NCI-H2107 treated with DMSO at 0.1 percent for 48 hours (cell line): ENCODE measurements around the gene SALL3.

Source experiments
- DNase-seq: peaks from one replicate; lab custom pipeline; 2025; ENCODE audit not compliant: unreplicated experiment; lab: John Stamatoyannopoulos, UW

Gene SALL3

GRCh38 chr18:78965260-78965659, 14.4 kb upstream of the SALL3 start:
- DNase-seq = no peak

- no peak for DNase-seq
Observed at GRCh38 chr18:78965917-78966792, 13.5 kb upstream of the SALL3 start.

DNA sequence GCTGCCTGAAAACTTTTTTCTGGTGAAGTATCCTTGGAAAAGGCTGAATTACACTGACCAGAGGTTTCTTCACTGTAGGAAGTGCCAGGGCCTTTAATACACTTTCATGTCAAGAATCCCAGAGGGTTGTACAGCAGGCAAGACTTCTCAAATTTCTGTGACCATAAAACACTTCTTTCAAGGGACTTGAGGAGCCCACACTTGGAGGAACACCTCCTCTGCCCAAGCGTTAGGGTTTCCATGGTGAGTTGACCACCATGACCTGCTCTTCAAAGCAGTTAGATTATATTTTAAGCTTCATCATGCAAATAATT, 12.9 kb upstream of the SALL3 start:
- DNase-seq = no peak

DNA sequence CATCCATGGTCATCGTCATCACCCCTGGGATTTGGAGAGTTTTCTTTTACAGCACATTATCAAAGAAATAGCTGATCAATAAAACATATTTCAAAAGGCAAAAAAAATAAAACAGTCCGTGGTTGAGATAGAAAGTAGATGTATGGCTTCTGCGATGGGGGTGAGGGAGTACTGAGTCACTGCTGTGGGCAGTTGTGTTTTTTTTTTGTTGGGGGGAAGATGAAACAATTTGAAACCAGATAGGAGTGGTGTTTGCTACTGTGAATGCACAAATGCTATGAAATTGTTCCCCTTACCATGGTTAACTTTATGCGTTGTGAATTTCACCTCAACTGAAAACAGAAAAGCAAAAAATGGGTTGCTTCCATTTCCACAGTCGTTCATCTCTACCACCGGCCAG, 11.9 kb upstream of the SALL3 start:
- DNase-seq = no peak

GRCh38 chr18:78969574-78970315, 9.9 kb upstream of the SALL3 start:
- DNase-seq = no peak

DNA sequence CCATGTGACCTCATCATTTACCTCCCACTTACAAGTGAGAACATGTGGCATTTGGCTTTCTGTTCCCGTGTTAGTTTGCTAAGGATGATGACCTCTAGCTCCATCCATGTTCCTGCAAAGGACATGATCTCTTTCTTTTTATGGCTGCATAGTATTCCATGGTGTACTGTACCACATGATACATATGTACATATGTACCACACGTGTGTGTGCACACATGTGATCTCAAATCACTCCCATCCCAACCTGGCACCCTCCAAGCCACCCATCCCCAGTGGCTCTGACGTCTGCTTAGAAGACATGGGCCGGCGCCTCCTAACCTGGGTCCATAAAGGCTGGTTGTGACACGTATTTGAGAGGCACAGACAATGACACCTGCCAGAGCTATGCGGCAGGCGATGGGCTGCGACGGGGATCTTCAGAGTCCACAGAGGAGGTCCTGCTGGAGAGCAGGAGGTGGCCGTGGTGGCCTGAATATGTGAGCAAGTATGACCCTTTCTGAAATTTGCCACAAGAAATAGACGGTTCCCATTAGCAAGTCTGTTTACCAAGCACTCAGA, 8.8 kb upstream of the SALL3 start:
- no peak for DNase-seq

DNA sequence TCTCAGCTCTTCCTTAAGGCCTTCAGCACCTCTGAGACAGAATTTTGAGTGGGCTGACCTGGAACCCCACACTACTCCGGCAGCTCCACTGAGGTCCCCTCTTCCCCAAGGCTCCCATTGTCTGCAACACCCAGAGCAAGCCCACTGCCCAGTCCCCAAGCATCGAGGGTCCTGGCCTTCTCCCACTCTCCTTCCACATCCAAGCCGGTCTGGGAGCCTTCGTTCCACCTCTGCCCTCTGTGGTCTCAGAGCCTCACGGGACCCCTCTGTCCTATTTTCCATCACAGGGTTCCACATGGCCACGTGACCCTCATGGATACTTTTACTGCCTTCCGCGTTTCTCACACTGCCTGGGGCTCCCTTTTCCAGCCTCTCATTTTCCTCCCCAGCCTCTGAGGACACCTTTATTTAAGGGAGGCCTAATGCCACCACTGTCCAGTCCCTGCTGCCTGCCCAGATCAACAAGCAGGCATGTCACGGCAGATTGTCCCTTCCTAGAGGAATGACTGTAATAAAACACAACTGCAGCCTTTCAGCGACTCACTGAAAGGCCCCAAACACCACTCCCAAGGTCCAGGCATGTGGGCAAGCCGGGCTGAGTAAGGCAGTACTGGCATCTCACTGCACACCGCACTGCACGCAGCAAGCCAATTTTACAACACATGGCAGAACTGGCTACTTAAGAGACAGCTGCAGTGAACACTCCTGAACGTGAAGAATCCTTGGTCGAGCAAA, 7.9 kb upstream of the SALL3 start:
- no peak for DNase-seq

- no peak for DNase-seq
Observed at GRCh38 chr18:78972385-78972918, 7.2 kb upstream of the SALL3 start.

GRCh38 chr18:78972930-78973331, 6.7 kb upstream of the SALL3 start:
- no peak for DNase-seq

- DNase-seq = no peak
Observed at GRCh38 chr18:78973357-78974083, 6.1 kb upstream of the SALL3 start.

DNA sequence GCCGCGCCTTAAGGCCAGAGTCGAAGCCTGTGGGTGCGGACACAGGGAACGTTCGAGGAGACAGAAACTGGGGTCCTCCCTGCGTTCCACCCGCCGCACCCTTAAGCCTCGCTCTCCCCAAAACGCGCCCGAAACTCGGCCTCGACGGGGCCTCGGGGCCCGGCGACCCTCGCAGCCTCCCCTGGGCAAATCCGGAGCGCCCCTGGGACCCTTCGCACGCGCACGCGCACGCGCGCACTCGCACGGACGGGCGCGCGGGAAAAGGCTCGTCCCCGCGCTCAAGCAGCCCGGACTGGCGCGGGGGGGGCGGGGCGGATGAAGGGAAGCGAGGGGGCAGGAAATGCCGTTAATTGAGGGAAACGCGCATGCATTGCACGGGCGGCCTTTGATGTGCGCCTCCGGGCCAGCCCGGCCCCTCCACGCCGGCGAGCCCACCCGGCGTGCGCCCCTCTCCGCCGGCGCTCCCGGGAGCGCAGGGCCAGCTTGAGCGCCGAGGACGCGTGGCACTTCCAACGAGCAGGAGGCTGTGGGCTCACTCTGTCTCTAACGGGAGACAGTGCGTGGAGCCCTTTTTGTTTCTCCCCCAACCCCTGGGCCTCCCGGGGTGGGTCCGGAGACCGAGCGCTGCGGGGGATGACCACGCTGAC, 5.4 kb upstream of the SALL3 start:
- no peak for DNase-seq

DNA sequence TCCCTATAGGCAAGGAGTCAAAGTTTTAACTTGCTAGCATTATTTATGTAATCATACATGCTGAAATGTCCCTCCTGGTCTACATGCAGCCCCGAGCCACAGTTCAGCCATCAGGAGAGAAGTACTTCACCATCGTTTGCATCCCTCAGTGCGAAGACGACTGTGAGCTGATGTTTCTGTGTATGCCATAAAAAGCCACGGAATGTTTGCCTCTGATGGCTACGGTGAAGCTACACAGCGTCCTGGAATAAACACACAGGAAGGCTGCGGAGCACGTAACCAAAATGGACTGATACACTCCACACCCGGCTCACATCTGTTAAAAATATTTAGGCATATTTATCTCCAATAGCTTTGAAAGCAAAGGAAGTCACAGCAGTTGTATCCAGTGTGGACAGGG, 4.3 kb upstream of the SALL3 start:
- DNase-seq = no peak

- DNase-seq = no peak
Observed at GRCh38 chr18:78975699-78976335, 3.8 kb upstream of the SALL3 start.

DNA sequence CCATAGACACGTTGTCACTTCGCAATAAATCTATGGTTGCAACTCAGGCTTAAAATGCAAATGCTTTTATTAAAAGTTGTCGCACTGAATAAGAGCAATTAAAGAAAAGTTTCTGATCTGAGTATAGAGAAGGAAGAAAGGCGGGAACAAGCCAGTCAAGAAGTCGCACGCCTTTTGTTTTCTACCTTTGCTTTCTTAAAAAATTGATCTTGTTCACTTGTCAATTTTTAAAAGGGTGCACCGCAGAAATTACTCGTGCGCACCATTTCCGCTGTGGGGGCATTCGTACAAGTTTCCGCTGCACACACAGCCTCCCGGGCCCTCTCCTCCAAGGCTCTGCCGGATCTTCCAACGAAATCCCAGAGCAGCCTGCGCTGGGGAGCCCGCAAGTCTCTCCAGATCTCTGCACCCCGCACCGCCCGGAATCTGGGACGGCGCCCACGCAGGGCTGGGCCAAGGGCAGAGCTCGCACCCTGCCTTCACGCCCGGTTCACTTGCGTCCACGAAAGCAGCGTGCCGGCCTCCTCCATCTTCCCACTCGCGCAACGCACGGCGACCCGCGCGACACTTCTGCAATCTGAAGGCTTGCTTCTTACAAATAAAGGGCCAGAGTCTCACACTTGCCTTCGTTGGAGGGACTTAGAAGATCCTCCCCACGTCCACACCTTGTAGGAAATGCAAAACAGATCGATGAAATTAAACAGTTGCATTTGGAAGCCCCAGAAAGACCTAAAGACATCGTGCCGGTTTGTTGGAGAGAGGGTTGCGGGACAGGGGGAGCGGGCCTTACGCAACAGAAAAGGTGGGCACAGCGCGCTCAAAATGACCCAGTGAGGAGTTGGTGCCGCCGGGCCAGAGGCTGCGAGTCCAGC, 2.6 kb upstream of the SALL3 start:
- no peak for DNase-seq

DNA sequence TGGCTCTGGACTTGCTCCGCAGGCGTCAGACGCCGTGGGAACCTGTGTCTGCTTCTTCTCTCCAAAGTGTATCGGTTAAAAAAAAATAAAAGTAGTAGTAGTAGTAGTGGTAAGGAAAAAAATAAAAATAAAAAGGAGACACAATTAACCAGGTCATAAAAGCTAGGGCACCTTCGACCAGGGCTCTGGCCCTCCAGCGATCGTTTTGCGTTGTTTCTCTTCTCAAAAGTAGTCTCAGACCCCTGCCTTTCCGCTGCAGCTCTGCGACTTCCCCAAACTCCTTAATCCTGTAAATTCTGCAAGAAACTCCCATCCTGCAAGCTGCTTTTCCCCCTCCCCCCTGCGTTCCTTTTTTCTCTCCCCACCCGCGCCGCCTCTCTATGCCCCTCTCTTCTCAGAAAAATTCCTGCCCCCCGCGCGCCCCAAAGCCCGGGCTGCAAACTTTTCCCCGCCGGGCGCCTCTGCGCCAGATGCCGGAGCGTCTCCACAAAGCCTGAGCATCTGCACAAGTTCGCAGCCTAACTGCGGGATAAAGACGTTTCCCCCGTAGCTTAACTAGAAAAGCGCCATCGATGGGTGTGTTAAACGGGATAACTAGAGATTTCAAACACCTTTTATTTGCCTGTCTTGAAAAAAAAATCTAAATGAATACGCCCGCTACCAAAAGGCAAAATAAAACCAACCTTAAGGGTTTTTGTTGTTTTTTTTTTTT, 1.8 kb upstream of the SALL3 start:
- DNase-seq = no peak

- no peak for DNase-seq
Observed at GRCh38 chr18:78978349-78979055, 1.1 kb upstream of the SALL3 start.

DNA sequence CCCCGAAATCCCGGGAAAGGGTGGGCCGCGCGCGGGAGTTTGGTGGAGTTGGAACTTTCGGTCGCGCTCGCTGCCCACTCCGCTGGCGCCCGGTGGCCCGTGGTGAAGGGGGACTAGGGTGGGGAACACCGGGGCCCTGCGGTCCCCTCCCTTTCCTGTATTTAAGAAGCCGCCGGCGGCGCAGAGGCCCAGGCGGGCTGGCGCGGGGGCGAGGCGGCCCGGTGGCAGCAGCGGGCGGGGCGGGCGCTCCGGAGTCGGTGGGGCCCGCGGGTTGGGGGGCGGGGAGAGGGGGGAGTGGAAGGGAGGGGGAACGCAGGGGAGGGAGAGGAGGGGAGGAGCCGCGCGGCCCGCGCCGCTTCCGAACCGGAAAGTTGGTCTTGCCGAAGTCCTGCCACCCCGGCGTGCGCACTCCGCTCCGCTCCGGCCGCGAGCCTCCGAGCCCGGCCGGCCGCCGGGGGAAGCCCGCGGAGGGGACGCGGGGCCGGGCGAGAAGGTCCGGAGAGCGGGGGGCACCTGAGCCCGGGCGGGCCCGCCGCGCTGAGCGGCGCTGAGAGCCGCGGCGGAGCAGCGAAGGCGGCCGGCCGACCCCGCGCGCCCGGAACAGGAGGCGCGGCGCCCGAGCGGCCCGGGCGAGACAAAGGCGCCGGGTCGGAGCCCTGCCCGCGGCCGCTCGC, 425 bp upstream of the SALL3 start:
- no peak for DNase-seq
